K562 (cell line): ENCODE measurements around the gene KNDC1. TPM values are rescaled to one million over a fixed set of nuclear protein-coding genes. Genes with fewer than 3 reads are reported as not detected.

Experiments used
- ATF7 ChIP-seq: fragments of 450-650 bp; IDR thresholded peaks from 2 replicates; pipeline ENCODE4 v1.7.1; 2014; ENCODE audit warnings: mild to moderate bottlenecking, moderate library complexity
- C11orf30 ChIP-seq: fragments of 450-650 bp; IDR thresholded peaks from 2 replicates; pipeline ENCODE4 v1.6.1; 2016; ENCODE audit warnings: low read depth, mild to moderate bottlenecking
- CHCHD3 ChIP-seq: fragments of 250-450 bp; sonication (Bioruptor Pico); IDR thresholded peaks from 2 replicates; pipeline ENCODE4 v2.1.2; 2022; ENCODE audit warnings: mild to moderate bottlenecking
- CREBBP ChIP-seq: IDR thresholded peaks from one replicate; pipeline ENCODE4 v1.6.1; 2012; ENCODE audit warnings: low read depth, mild to moderate bottlenecking, control low read depth, inconsistent platforms, low read length
- GTF2E2 ChIP-seq: fragments of 200-800 bp; sonication (Bioruptor generic); IDR thresholded peaks from 2 replicates; pipeline ENCODE4 v1.6.1; 2016; ENCODE audit warnings: missing genetic modification characterization, missing compliant biosample characterization
- KLF10 ChIP-seq: fragments of 250-450 bp; sonication (Bioruptor Pico); IDR thresholded peaks from 2 replicates; pipeline ENCODE4 v1.6.1; 2021; ENCODE audit warnings: matching md5 sums
- NCOA6 ChIP-seq: fragments of 450-650 bp; IDR thresholded peaks from 2 replicates; pipeline ENCODE4 v1.6.1; 2017; ENCODE audit warnings: mild to moderate bottlenecking
- NONO ChIP-seq, 2 experiments: fragments of 200-400 bp in 1 of 2; fragments of 450-650 bp in 1 of 2; formaldehyde crosslinking in 1 of 2; IDR thresholded peaks; 2 replicates each; pipeline ENCODE4 v1.6.1; 2017; ENCODE audit warnings: low read depth in 2 of 2, mild to moderate bottlenecking in 2 of 2, moderate library complexity in 2 of 2, low read length in 1 of 2
- PHTF2 ChIP-seq: fragments of 250-450 bp; sonication (Bioruptor Pico); IDR thresholded peaks from 2 replicates; pipeline ENCODE4 v1.5.0; 2021; ENCODE audit warnings: mild to moderate bottlenecking
- PRMT5 ChIP-seq: sonication (generic); formaldehyde crosslinking; IDR thresholded peaks from 2 replicates; pipeline ENCODE4 v1.5.0; 2020; ENCODE audit warnings: missing genetic modification reagents
- PURB ChIP-seq: sonication (generic); formaldehyde crosslinking; IDR thresholded peaks from 2 replicates; pipeline ENCODE4 v1.9.0; 2021; ENCODE audit warnings: low read depth, mild to moderate bottlenecking, missing genetic modification reagents
- SAP30 ChIP-seq: fragments of 200-600 bp; sonication (generic); IDR thresholded peaks from 2 replicates; pipeline ENCODE4 v1.6.1; 2012; ENCODE audit warnings: borderline replicate concordance, low read depth, mild to moderate bottlenecking, moderate library complexity, low read length, control low read depth, inconsistent platforms; ENCODE audit not compliant: insufficient read depth, poor library complexity, severe bottlenecking
- SETDB1 ChIP-seq: IDR thresholded peaks from one replicate; pipeline ENCODE4 v1.6.1; 2012; ENCODE audit warnings: low read length, control low read depth, inconsistent platforms
- SMAD1 ChIP-seq: fragments of 150-350 bp; IDR thresholded peaks from 2 replicates; pipeline ENCODE4 v1.6.1; 2014; ENCODE audit warnings: low read length, low read depth; ENCODE audit not compliant: partially characterized antibody
- ZFX ChIP-seq: sonication (generic); formaldehyde crosslinking; IDR thresholded peaks from 2 replicates; pipeline ENCODE4 v1.8.0; 2022; ENCODE audit warnings: mild to moderate bottlenecking, missing genetic modification reagents, moderate library complexity
- ZNF143 ChIP-seq: sonication (generic); formaldehyde crosslinking; IDR thresholded peaks from 2 replicates; pipeline ENCODE4 v1.9.0; 2022; ENCODE audit warnings: mild to moderate bottlenecking, missing genetic modification reagents
- ZNF561 ChIP-seq: fragments of 450-650 bp; formaldehyde crosslinking; conservative IDR thresholded peaks from 2 replicates; pipeline ENCODE4 v1.4.0; 2020; ENCODE audit warnings: mild to moderate bottlenecking, moderate library complexity
- ZNF584 ChIP-seq: fragments of 200-800 bp; sonication (Bioruptor generic); IDR thresholded peaks from 2 replicates; pipeline ENCODE4 v1.6.1; 2016; ENCODE audit warnings: low read depth, mild to moderate bottlenecking, missing genetic modification characterization, missing compliant biosample characterization
- polyA plus RNA-seq, 8 experiments: library from polyadenylated mRNA; depleted of rRNA in 4 of 8; stranded (reverse) in 5 of 8; unstranded in 3 of 8; fragments of >200 nt; fragmentation: Nextera tagmentation in 2 of 8; fragmentation: Illumina TruSeq in 1 of 8; extraction: Ambion mirVana in 2 of 8; extraction: Trizol in 1 of 8; gene quantifications; 2 replicates each; pipeline versions ENCODE4 v1.2.1 to v1.2.3, GENCODE V29; 2011 to 2014; ENCODE audit warnings: inconsistent platforms in 1 of 8, missing spikeins in 1 of 8
- total RNA-seq, 7 experiments: library from RNA; depleted of rRNA in 6 of 7; stranded (reverse); fragments of >200 nt in 6 of 7; fragmentation: Illumina TruSeq in 2 of 7; extraction: Trizol in 2 of 7; gene quantifications; 2 replicates each; pipeline versions ENCODE4 v1.2.1 to v1.2.3, GENCODE V29; 2011 to 2021; ENCODE audit warnings: low replicate concordance in 1 of 7
- TF ChIP-seq, protein P1 (sequence below): fragments of 250-450 bp; sonication (Bioruptor Pico); IDR thresholded peaks from 2 replicates; pipeline ENCODE4 v1.4.0; 2020; ENCODE audit warnings: mild to moderate bottlenecking, moderate library complexity
- TF ChIP-seq, protein P2 (sequence below): fragments of 450-650 bp; IDR thresholded peaks from 2 replicates; pipeline ENCODE4 v1.6.1; 2016; ENCODE audit warnings: borderline replicate concordance
- TF ChIP-seq, protein P3 (sequence below): IDR thresholded peaks from 2 replicates; pipeline ENCODE4 v1.6.1; 2012; ENCODE audit warnings: low read depth, low read length, improper control_type of control experiment, borderline replicate concordance
- TF ChIP-seq, protein P4 (sequence below): fragments of 250-450 bp; sonication (Bioruptor Pico); IDR thresholded peaks from 2 replicates; pipeline ENCODE4 v1.8.0; 2021; ENCODE audit warnings: borderline replicate concordance, mild to moderate bottlenecking, moderate library complexity; ENCODE audit not compliant: poor library complexity, severe bottlenecking

Gene KNDC1
- total and polyA plus RNA-seq, 9 of the 15 experiments (the other 6 are each of a cell fraction or from before 2014, with no cell fraction given), result 0.07 to 0.26 (median 0.11) TPM; not detected in 6

DNA sequence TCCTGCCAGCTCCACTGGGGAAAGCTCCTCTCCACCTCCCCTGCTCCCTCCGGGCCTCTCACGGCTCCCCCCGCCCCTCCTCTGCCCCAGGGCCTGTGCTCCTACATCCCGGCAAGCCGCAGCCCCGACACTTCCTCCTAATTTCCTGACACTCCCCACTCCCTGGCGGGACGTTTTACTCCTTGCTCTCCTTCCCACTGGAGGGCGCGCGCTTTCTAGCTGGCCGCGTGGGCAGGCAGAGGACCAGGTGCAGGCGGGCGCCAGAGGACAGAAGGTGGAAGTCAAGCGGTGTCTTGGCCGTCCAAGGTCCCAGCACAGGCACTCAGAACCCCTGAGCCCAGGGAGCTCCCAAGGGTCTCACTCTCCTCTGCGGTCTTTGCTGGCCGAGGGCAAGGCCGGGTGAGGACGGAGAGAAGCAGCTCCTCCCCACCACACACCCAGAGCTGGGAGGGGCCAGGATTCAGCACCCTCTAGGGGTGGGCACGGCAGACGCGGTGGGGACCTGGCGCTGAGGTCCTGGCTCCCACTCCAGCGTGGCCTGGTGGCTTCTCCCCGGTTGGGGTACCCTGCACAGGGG lies 97.6 kb downstream of the KNDC1 start (continued):
- TF ChIP-seq SAP30 (no peak), ATF7 (peak; percentile 44), PURB (CRISPR knock-in tag) (no peak), PHTF2 (CRISPR knock-in tag) (no peak), ZFX (CRISPR knock-in tag) (no peak; the same call in 1 of the 2 replicates), KLF10 (CRISPR knock-in tag) (no peak), ZNF561 (no peak), CHCHD3 (CRISPR knock-in tag) (no peak), NONO (IDR thresholded peaks at IDR 0.05; ENCODE audit: low read depth in 2 of 2, low read length in 1 of 2) (no peak), SETDB1 (no peak), NCOA6 (no peak), CREBBP (no peak), GTF2E2 (no peak), C11orf30 (no peak), ZNF143 (CRISPR knock-in tag) (no peak), PRMT5 (CRISPR knock-in tag) (no peak), SMAD1 (no peak), ZNF584 (no peak)
- TF ChIP-seq, protein P1, sequence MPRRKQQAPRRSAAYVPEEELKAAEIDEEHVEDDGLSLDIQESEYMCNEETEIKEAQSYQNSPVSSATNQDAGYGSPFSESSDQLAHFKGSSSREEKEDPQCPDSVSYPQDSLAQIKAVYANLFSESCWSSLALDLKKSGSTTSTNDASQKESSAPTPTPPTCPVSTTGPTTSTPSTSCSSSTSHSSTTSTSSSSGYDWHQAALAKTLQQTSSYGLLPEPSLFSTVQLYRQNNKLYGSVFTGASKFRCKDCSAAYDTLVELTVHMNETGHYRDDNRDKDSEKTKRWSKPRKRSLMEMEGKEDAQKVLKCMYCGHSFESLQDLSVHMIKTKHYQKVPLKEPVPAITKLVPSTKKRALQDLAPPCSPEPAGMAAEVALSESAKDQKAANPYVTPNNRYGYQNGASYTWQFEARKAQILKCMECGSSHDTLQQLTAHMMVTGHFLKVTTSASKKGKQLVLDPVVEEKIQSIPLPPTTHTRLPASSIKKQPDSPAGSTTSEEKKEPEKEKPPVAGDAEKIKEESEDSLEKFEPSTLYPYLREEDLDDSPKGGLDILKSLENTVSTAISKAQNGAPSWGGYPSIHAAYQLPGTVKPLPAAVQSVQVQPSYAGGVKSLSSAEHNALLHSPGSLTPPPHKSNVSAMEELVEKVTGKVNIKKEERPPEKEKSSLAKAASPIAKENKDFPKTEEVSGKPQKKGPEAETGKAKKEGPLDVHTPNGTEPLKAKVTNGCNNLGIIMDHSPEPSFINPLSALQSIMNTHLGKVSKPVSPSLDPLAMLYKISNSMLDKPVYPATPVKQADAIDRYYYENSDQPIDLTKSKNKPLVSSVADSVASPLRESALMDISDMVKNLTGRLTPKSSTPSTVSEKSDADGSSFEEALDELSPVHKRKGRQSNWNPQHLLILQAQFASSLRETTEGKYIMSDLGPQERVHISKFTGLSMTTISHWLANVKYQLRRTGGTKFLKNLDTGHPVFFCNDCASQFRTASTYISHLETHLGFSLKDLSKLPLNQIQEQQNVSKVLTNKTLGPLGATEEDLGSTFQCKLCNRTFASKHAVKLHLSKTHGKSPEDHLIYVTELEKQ (CRISPR knock-in tag), result no peak
- TF ChIP-seq, protein P2, sequence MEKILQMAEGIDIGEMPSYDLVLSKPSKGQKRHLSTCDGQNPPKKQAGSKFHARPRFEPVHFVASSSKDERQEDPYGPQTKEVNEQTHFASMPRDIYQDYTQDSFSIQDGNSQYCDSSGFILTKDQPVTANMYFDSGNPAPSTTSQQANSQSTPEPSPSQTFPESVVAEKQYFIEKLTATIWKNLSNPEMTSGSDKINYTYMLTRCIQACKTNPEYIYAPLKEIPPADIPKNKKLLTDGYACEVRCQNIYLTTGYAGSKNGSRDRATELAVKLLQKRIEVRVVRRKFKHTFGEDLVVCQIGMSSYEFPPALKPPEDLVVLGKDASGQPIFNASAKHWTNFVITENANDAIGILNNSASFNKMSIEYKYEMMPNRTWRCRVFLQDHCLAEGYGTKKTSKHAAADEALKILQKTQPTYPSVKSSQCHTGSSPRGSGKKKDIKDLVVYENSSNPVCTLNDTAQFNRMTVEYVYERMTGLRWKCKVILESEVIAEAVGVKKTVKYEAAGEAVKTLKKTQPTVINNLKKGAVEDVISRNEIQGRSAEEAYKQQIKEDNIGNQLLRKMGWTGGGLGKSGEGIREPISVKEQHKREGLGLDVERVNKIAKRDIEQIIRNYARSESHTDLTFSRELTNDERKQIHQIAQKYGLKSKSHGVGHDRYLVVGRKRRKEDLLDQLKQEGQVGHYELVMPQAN, result no peak
- TF ChIP-seq, protein P3, sequence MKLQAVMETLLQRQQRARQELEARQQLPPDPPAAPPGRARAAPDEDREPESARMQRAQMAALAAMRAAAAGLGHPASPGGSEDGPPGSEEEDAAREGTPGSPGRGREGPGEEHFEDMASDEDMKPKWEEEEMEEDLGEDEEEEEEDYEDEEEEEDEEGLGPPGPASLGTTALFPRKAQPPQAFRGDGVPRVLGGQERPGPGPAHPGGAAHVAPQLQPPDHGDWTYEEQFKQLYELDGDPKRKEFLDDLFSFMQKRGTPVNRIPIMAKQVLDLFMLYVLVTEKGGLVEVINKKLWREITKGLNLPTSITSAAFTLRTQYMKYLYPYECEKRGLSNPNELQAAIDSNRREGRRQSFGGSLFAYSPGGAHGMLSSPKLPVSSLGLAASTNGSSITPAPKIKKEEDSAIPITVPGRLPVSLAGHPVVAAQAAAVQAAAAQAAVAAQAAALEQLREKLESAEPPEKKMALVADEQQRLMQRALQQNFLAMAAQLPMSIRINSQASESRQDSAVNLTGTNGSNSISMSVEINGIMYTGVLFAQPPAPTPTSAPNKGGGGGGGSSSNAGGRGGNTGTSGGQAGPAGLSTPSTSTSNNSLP, result no peak
- TF ChIP-seq, protein P4, sequence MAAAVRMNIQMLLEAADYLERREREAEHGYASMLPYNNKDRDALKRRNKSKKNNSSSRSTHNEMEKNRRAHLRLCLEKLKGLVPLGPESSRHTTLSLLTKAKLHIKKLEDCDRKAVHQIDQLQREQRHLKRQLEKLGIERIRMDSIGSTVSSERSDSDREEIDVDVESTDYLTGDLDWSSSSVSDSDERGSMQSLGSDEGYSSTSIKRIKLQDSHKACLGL (CRISPR knock-in tag), result no peak
